GM12891 (cell line): ENCODE results near the gene TGFBR2.

Experiments used
- PAX5 ChIP-seq: IDR thresholded peaks from 2 replicates; pipeline ENCODE4 v1.6.1; 2011; ENCODE audit warnings: low read length, moderate library complexity, mild to moderate bottlenecking; ENCODE audit not compliant: insufficient read depth, severe bottlenecking
- POLR2A ChIP-seq: IDR thresholded peaks from 2 replicates; pipeline ENCODE4 v1.6.1; 2011; ENCODE audit warnings: low read depth, low read length, control low read depth
- POLR2AphosphoS5 ChIP-seq: IDR thresholded peaks from 2 replicates; pipeline ENCODE4 v1.6.1; 2011; ENCODE audit warnings: low read depth, low read length, control low read depth
- POU2F2 ChIP-seq: IDR thresholded peaks from 2 replicates; pipeline ENCODE4 v1.6.1; 2011; ENCODE audit warnings: low read depth, mild to moderate bottlenecking, control low read depth, low read length, moderate library complexity
- TAF1 ChIP-seq: IDR thresholded peaks from 2 replicates; pipeline ENCODE4 v1.6.1; 2011; ENCODE audit warnings: low read depth, low read length, control low read depth

GRCh38 chr3:30637310-30638219, 31.2 kb downstream of the TGFBR2 start:
- TF ChIP-seq POLR2A (no peak), POLR2AphosphoS5 (no peak), POU2F2 (no peak), PAX5 (no peak), TAF1 (no peak)
